Effector memory CD4-positive, alpha-beta T cell (primary cell): ENCODE results near the gene GALNTL6.

Source experiments
- DNase-seq, 3 donors: peaks; one replicate each; pipeline ENCODE4 v3.0.0-alpha.2; 2020
- H3K27ac ChIP-seq: 2 replicates; pipeline ENCODE4 v1.7.0; 2013; ENCODE audit warnings: mild to moderate bottlenecking, low read length, moderate library complexity; ENCODE audit not compliant: insufficient read depth, poor library complexity, severe bottlenecking
- H3K27me3 ChIP-seq: replicated peaks from 2 replicates; pipeline ENCODE4 v1.7.0; 2013; ENCODE audit warnings: mild to moderate bottlenecking, low read length; ENCODE audit not compliant: insufficient read depth, control insufficient read depth, poor library complexity, severe bottlenecking
- H3K36me3 ChIP-seq: 2 replicates; pipeline ENCODE4 v1.7.0; 2013; ENCODE audit warnings: mild to moderate bottlenecking, low read length, moderate library complexity; ENCODE audit not compliant: control insufficient read depth, insufficient read depth
- H3K4me1 ChIP-seq: 2 replicates; pipeline ENCODE4 v1.7.0; 2013; ENCODE audit warnings: low read length, mild to moderate bottlenecking; ENCODE audit not compliant: control insufficient read depth, insufficient read depth, poor library complexity, severe bottlenecking
- H3K4me3 ChIP-seq: 2 replicates; pipeline ENCODE4 v1.7.0; 2013; ENCODE audit warnings: low read length, low read depth, mild to moderate bottlenecking; ENCODE audit not compliant: insufficient read depth, poor library complexity, severe bottlenecking
- H3K9me3 ChIP-seq: 2 replicates; pipeline ENCODE4 v1.7.0; 2013; ENCODE audit warnings: mild to moderate bottlenecking, low read length, moderate library complexity; ENCODE audit not compliant: control insufficient read depth

Gene GALNTL6

GRCh38 chr4:172040766-172041165 is 227.6 kb downstream of the GALNTL6 start:
- no peak for DNase-seq
- Histone ChIP-seq H3K36me3 (no peaks in the 10 kb centered on the region), H3K27me3 (no peaks in the 10 kb centered on the region), H3K27ac (no peak overlapping the region), H3K9me3 (no peaks in the 10 kb centered on the region), H3K4me3 (no peak overlapping the region), H3K4me1 (no peaks in the 10 kb centered on the region)

DNA sequence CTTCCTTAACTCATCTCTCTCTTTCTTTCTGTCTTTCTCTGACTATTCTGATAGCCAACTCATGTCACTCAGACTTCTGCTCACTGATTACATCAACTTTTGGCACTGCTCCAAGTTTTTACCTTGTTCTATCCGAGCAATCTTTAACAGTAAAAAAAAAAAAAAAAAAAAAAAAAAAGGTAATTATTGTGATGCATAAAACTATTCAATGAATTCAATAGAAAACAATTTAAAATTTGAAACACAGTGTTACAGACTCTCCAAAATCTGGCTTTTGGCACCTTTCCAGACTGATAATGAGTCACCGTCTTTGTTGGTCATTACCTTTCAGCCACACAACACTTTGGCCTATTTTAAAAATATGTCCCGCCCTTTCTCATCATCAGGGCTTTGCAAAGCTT is 229.5 kb downstream of the GALNTL6 start:
- Histone ChIP-seq H3K4me3 (no peak overlapping the region), H3K27ac (no peak overlapping the region), H3K36me3 (no peaks in the 10 kb centered on the region), H3K27me3 (no peaks in the 10 kb centered on the region), H3K9me3 (no peaks in the 10 kb centered on the region), H3K4me1 (no peaks in the 10 kb centered on the region)
- DNase-seq = no peak

DNA sequence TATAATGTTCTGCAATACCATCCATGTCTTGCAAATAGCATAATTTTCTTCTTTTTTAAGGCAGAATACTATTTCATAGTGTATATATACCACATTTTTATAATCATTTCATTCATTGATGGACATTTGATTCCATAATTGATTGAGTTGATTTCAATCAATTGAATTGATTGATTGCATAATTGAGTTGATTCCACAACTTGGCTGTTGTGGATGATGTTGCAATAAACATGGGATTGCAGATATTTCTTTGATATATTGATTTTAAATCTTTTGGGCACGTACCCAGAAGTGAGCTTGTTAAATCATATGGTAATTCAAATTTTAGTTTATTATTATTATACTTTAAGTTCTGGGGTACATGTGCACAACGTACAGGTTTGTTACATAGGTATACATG is 232.8 kb downstream of the GALNTL6 start:
- Histone ChIP-seq H3K27me3 (no peaks in the 10 kb centered on the region), H3K4me3 (no peak overlapping the region), H3K9me3 (no peaks in the 10 kb centered on the region), H3K27ac (no peak overlapping the region), H3K36me3 (no peaks in the 10 kb centered on the region), H3K4me1 (no peaks in the 10 kb centered on the region)
- no peak for DNase-seq

GRCh38 chr4:172048666-172049065 is 235.5 kb downstream of the GALNTL6 start:
- H3K4me1 ChIP-seq = no peaks in the 10 kb centered on the region
- H3K27ac ChIP-seq = no peak overlapping the region
- no peaks in the 10 kb centered on the region for H3K27me3 ChIP-seq
- no peak for DNase-seq
- H3K4me3 ChIP-seq = no peak overlapping the region
- H3K36me3 ChIP-seq = no peaks in the 10 kb centered on the region
- no peaks in the 10 kb centered on the region for H3K9me3 ChIP-seq

- no peaks in the 10 kb centered on the region for H3K4me1 ChIP-seq
- no peak for DNase-seq
- no peaks in the 10 kb centered on the region for H3K36me3 ChIP-seq
- no peak overlapping the region for H3K27ac ChIP-seq
- no peaks in the 10 kb centered on the region for H3K27me3 ChIP-seq
- no peak overlapping the region for H3K4me3 ChIP-seq
- no peaks in the 10 kb centered on the region for H3K9me3 ChIP-seq
Observed at GRCh38 chr4:172050911-172051310, 237.7 kb downstream of the GALNTL6 start.

DNA sequence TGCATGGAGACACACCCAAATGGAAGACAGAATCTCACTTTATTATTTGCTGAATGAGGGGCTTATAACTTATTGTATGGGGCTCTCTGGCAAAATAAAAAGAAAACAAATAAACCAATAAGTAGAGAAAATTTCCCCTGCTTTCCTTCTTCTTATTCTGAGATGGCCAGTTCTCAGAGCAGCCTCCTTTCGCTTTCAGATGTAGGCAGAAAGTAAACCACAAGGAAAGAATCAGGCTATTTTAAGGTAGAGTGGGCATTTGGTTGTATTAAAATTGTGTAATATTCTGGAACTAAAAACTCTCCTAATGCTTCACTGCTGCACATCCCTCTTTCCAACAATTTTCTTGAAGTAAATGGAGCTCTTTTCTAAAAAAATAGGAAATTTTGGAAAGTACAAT is 241.8 kb downstream of the GALNTL6 start:
- no peaks in the 10 kb centered on the region for H3K36me3 ChIP-seq
- no peak for DNase-seq
- no peaks in the 10 kb centered on the region for H3K4me1 ChIP-seq
- no peak overlapping the region for H3K27ac ChIP-seq
- no peaks in the 10 kb centered on the region for H3K9me3 ChIP-seq
- no peaks in the 10 kb centered on the region for H3K27me3 ChIP-seq
- no peak overlapping the region for H3K4me3 ChIP-seq

GRCh38 chr4:172055498-172055897 is 242.3 kb downstream of the GALNTL6 start:
- H3K4me3 ChIP-seq = no peak overlapping the region
- no peaks in the 10 kb centered on the region for H3K27me3 ChIP-seq
- H3K4me1 ChIP-seq = no peaks in the 10 kb centered on the region
- no peak for DNase-seq
- H3K36me3 ChIP-seq = no peaks in the 10 kb centered on the region
- no peaks in the 10 kb centered on the region for H3K9me3 ChIP-seq
- no peak overlapping the region for H3K27ac ChIP-seq

- Histone ChIP-seq H3K36me3 (no peaks in the 10 kb centered on the region), H3K27me3 (no peaks in the 10 kb centered on the region), H3K4me3 (no peak overlapping the region), H3K9me3 (no peaks in the 10 kb centered on the region), H3K4me1 (no peaks in the 10 kb centered on the region), H3K27ac (no peak overlapping the region)
- DNase-seq = no peak
Observed at GRCh38 chr4:172061204-172061603, 248.0 kb downstream of the GALNTL6 start.

DNA sequence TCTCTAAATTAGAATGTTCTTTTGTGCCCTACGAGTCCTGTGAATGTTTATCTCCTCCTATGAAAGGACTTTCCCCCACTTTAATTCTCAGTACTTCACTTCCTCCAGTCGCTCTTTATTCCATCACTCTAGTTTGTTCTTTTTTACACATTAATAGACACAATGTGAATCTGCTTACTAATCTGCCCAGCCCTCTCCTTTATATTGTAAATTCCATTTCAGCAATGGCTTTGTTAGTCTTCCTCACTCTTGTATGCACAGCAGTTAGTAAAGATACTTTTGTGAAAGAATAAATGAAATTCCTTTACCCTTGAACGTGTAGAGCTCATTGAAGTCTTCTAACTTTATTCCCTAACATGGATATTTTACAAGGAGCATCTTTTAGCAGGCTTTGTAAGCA is 255.3 kb downstream of the GALNTL6 start:
- H3K36me3 ChIP-seq = no peaks in the 10 kb centered on the region
- no peak overlapping the region for H3K4me3 ChIP-seq
- no peaks in the 10 kb centered on the region for H3K9me3 ChIP-seq
- no peaks in the 10 kb centered on the region for H3K4me1 ChIP-seq
- no peak overlapping the region for H3K27ac ChIP-seq
- no peaks in the 10 kb centered on the region for H3K27me3 ChIP-seq
- no peak for DNase-seq

DNA sequence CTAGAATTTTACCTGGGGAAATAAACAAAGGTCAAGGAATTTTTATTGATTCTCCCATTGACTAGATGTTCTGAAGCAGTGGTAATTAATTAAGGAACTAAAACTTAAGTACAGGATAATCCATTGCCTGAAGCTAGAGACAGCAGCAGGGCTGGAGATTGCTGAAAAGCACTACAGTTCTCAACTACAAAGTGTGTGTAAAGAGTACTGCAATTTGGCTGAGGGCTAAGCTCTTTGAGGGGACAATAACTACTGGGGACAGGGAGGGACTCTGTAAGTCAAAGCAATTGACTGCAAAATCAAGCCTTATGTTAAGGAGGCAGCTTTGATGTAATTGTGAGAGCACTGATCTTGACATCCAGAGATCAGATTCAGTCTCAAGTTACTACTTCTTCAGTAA is 260.4 kb downstream of the GALNTL6 start:
- Histone ChIP-seq H3K36me3 (no peaks in the 10 kb centered on the region), H3K9me3 (no peaks in the 10 kb centered on the region), H3K4me3 (no peak overlapping the region), H3K27ac (no peak overlapping the region), H3K27me3 (no peaks in the 10 kb centered on the region), H3K4me1 (no peaks in the 10 kb centered on the region)
- DNase-seq = no peak

GRCh38 chr4:172083272-172083671 is 270.1 kb downstream of the GALNTL6 start:
- no peak overlapping the region for H3K4me3 ChIP-seq
- no peak for DNase-seq
- H3K27me3 ChIP-seq = no peaks in the 10 kb centered on the region
- H3K4me1 ChIP-seq = no peaks in the 10 kb centered on the region
- H3K27ac ChIP-seq = no peak overlapping the region
- H3K9me3 ChIP-seq = no peaks in the 10 kb centered on the region
- no peaks in the 10 kb centered on the region for H3K36me3 ChIP-seq
